HUES6 (cell line): ENCODE measurements around the gene CTR9.

Source experiments
- H3K27ac ChIP-seq: 2 replicates; pipeline ENCODE4 v1.7.0; 2013; ENCODE audit warnings: low read depth, mild to moderate bottlenecking, low read length, inconsistent platforms
- H3K27me3 ChIP-seq: 2 replicates; pipeline ENCODE4 v1.6.1; 2013; ENCODE audit warnings: low read length; ENCODE audit not compliant: control insufficient read depth, insufficient read depth
- H3K36me3 ChIP-seq: 2 replicates; pipeline ENCODE4 v1.6.1; 2013; ENCODE audit warnings: low read length; ENCODE audit not compliant: control insufficient read depth, insufficient read depth
- H3K4me1 ChIP-seq: 2 replicates; pipeline ENCODE4 v1.6.1; 2013; ENCODE audit warnings: low read length; ENCODE audit not compliant: control insufficient read depth, insufficient read depth
- H3K4me3 ChIP-seq: 2 replicates; pipeline ENCODE4 v1.5.1; 2013; ENCODE audit warnings: low read depth, low read length
- H3K9ac ChIP-seq: one replicate; pipeline ENCODE4 v1.6.1; 2013; ENCODE audit warnings: mild to moderate bottlenecking, low read length
- H3K9me3 ChIP-seq: 2 replicates; pipeline ENCODE4 v1.6.1; 2013; ENCODE audit warnings: low read depth, low read length; ENCODE audit not compliant: control insufficient read depth, insufficient read depth

The CTR9 gene

DNA sequence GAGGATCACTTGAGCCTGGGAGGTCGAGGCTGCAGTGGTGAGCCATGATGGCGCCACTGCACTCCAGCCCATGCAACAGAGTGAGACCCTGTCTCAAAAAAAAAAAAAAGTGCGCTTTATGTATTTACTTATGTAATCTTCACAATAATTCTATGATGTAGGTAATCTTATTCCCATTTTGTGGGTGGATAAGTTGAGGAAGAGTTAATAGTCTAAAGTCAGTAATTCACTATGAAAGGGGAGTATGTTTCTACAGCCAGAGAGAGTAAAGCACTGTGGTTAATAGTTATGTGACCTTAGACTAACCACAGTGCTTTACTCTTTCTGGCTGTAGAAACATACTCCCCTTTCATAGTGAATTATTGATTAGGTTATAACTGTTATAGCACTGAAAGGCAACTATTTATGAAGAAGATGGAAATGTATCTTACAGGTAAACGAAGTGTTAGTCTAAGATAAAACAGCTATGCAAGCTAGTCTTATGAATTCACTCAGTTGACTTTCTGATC lies 11.9 kb downstream of the CTR9 start:
- Histone ChIP-seq H3K36me3 (peaks cover 76% of the 10 kb centered on the region), H3K4me3 (no peak overlapping the region), H3K9ac (no peak overlapping the region), H3K27me3 (no peaks in the 10 kb centered on the region), H3K4me1 (peaks cover 7% of the 10 kb centered on the region; the same call in 1 of the 2 replicates), H3K9me3 (no peaks in the 10 kb centered on the region), H3K27ac (no peak overlapping the region)

DNA sequence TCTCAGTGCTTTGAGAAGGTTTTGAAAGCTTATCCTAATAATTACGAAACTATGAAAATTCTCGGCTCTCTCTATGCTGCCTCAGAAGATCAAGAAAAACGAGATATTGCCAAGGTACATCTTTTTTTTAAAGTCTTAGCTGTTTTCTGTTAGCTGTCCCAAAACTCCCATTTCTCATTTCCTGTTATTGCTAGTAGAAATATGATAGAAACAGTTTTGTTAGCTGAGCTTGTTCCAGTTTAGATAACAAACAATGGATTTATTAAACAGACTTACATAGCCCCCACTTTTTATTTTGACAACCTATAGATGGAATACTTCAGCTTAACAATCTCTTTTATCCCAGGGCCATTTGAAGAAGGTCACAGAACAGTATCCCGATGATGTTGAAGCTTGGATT lies 12.7 kb downstream of the CTR9 start:
- H3K4me1 ChIP-seq: peaks cover 7% of the 10 kb centered on the region; the same call in 1 of the 2 replicates
- H3K4me3 ChIP-seq: no peak overlapping the region
- H3K9ac ChIP-seq: no peak overlapping the region
- no peaks in the 10 kb centered on the region for H3K27me3 ChIP-seq
- H3K36me3 ChIP-seq: peaks cover 68% of the 10 kb centered on the region
- H3K27ac ChIP-seq: no peak overlapping the region
- no peaks in the 10 kb centered on the region for H3K9me3 ChIP-seq

DNA sequence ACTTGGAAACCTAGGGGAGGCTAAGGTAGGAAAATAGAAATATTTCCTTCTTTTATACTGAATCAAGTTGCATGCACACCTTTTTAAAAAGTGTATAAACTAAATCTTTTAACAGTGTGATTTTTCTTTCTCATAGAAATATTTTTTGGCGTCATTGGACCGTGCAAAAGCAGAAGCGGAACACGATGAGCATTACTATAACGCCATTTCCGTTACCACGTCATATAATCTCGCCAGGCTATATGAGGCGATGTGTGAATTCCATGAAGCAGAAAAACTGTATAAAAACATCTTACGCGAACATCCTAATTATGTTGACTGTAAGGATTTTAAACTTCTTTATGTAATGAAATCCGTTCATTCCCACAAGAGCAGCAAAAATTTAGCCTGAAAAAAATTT lies 13.4 kb downstream of the CTR9 start:
- H3K9me3 ChIP-seq: no peaks in the 10 kb centered on the region
- no peak overlapping the region for H3K27ac ChIP-seq
- H3K36me3 ChIP-seq: peaks cover 66% of the 10 kb centered on the region

DNA sequence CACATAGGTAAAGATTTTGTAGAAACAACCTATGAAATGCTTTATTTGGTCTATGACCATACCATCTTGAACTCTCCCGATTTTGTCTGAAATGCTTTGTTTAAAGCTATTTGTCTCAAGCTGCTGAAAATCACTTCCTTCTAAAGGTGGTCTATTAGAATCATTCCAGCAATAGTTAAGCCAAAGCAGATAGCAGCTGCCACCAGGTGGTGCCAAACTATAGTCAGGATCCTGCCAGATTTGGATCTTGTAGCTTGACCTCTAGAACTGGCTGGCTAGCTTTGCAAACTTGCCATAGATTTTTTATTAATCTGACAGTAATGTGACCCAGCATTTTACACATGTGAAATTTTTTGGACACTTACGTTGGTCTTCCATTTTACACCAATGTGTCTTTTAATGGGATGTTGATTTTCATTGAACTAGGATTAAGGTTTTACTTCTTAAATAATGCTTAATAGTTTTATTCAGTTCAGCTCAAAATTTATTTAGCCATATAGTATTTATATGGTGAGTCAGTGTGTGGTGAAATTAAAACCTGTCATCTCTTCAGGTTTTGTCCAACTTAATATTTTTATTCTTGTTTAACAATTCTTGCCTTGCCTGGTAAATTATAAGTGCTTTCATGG lies 19.7 kb downstream of the CTR9 start:
- Histone ChIP-seq H3K9me3 (no peaks in the 10 kb centered on the region), H3K4me3 (no peak overlapping the region), H3K4me1 (peaks cover 7% of the 10 kb centered on the region; the same call in 1 of the 2 replicates), H3K9ac (no peak overlapping the region), H3K27me3 (no peaks in the 10 kb centered on the region), H3K36me3 (peaks cover 71% of the 10 kb centered on the region), H3K27ac (no peak overlapping the region)

More for the DNA sequence above, 13.4 kb downstream of the CTR9 start:
- no peaks in the 10 kb centered on the region for H3K27me3 ChIP-seq
- no peak overlapping the region for H3K4me3 ChIP-seq
- H3K4me1 ChIP-seq: peaks cover 7% of the 10 kb centered on the region; the same call in 1 of the 2 replicates
- H3K9ac ChIP-seq: no peak overlapping the region

DNA sequence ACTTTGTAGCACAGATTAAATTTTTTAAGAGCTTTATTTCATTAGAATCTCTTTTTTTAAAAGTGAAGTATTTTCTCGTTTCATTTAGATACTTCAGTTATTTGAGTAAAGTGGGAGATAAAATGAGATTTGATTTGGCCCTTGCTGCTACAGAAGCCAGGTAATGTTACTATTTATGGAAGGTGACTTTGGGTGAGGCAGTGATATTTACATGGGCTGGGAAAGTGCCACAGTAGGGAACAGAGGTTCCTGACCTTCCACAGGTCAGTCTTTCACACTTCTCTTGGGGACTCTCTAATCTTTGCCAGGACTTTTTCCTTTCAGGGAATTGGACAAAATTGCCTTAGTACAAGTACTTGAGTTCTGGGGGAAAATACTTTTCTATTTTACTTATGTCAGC lies 20.4 kb downstream of the CTR9 start:
- Histone ChIP-seq H3K36me3 (peaks cover 71% of the 10 kb centered on the region), H3K4me3 (no peak overlapping the region), H3K9ac (no peak overlapping the region), H3K4me1 (peaks cover 4% of the 10 kb centered on the region; the same call in 1 of the 2 replicates), H3K9me3 (no peaks in the 10 kb centered on the region), H3K27ac (no peak overlapping the region), H3K27me3 (no peaks in the 10 kb centered on the region)

DNA sequence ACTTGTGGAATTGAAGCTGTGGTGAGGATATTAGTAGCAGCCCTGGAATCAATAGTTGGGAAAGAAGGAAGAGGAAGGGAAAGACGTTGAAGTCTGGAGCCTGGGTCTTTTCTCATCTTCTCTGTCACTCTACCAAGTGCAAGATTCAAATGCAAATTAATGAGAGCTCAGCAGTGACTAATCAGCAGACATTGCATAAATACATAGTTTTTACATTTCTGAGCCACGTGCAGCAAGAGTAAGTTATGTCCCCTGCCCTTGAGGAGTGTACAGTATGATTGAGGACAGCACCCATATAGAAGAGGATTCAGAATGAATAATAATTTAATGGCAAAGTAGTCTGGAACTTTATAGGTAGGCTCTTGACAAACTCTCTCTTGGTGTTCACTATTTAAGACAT lies 23.8 kb downstream of the CTR9 start:
- Histone ChIP-seq H3K4me3 (no peak overlapping the region), H3K27me3 (no peaks in the 10 kb centered on the region), H3K9me3 (no peaks in the 10 kb centered on the region), H3K4me1 (no peaks in the 10 kb centered on the region), H3K27ac (no peak overlapping the region), H3K36me3 (peaks cover 91% of the 10 kb centered on the region), H3K9ac (no peak overlapping the region)

DNA sequence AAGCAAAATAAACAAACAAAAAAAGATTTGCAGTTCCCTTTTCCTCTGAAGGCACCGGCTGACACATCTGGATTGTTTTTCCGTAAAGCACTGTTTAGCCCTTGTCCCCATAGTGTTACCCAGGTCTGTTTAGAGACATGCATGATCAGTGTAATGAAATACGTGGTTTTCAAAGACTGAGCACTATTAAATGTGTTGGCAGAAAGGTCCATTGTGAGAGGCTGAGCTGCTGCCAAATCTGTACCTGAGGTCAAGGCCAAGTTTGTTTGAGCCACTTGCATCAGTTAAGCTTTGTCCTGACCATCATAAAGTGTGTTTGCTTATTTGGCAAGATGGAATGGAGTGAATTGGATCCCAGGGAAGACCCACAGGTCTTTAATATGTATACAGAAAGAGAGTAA lies 26.3 kb downstream of the CTR9 start:
- H3K27me3 ChIP-seq: no peaks in the 10 kb centered on the region
- H3K9me3 ChIP-seq: no peaks in the 10 kb centered on the region
- H3K27ac ChIP-seq: no peak overlapping the region
- H3K4me1 ChIP-seq: no peaks in the 10 kb centered on the region
- H3K36me3 ChIP-seq: peaks cover 68% of the 10 kb centered on the region
- H3K9ac ChIP-seq: no peak overlapping the region
- no peak overlapping the region for H3K4me3 ChIP-seq

DNA sequence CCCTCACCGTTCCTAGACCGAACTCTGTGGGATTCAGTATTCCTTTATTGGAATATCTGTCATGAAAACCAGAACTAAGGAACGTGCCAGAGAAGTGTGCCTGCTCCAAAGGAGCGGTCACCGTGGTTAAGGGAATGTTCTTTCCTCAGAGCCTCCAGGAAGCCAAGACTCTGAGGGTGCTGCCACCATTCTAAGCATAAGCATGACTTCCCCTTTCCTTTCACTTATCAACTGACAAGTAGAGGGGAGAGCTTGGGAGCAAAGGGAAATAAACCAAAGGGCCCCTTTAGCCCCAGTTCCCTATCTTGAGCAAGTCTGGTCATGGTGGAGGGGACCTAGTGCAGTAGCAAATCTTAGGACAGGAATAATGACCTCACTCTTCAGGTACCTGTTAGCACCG lies 26.8 kb downstream of the CTR9 start:
- H3K27ac ChIP-seq: no peak overlapping the region
- H3K9me3 ChIP-seq: no peaks in the 10 kb centered on the region
- peaks cover 64% of the 10 kb centered on the region for H3K36me3 ChIP-seq
- no peak overlapping the region for H3K9ac ChIP-seq
- H3K27me3 ChIP-seq: no peaks in the 10 kb centered on the region
- no peaks in the 10 kb centered on the region for H3K4me1 ChIP-seq
- H3K4me3 ChIP-seq: no peak overlapping the region

DNA sequence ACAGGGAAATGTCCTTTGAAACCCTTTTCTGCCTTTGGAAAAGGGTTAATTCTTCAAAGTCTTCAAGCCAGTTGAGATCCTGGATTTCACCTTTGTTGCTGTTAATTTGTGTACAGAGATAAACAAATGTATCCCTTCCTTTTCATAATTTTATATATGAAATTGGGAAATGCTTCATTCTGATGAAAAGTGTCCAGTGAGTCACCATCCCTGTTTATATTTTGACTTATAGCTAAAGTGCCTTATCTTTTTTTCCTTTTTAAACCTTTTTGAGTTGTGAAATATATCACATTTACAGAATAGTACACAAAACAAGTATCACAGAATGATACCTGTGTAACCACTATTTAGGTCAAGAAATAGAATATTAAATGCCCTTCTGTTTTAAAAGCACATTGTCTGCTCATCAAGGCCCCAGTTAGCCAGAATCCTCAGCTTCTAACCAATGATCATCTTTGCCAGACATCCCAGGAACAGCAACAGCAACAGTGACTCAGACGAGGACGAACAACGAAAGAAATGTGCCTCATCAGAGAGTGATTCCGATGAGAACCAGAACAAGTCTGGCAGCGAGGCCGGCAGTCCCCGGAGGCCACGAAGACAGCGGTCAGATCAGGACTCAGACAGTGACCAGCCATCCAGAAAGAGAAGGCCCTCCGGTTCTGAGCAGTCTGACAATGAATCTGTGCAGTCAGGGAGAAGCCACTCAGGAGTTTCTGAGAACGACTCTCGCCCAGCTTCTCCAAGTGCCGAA lies 27.3 kb downstream of the CTR9 start:
- H3K27me3 ChIP-seq: no peaks in the 10 kb centered on the region
- no peak overlapping the region for H3K4me3 ChIP-seq
- H3K9me3 ChIP-seq: no peaks in the 10 kb centered on the region
- H3K36me3 ChIP-seq: peaks cover 58% of the 10 kb centered on the region
- H3K9ac ChIP-seq: no peak overlapping the region
- H3K27ac ChIP-seq: no peak overlapping the region
- H3K4me1 ChIP-seq: no peaks in the 10 kb centered on the region

DNA sequence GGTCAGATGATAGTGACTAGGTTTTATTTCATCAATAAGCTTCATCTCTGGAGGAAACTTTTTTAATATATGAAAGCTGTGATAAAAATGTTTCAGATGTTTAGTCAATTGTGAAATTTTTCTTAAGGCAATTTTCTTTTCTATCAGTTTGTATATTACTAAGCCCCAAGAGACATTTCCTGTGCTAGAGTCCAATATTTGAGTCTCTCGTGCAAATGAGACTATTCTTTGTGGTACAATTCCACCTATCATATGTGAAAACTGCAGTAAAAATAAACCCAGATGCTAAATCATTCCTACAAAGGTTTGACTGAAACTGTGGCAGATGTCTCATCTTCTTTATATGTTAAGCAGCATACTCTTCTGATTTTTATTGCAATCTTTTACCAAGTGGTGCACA lies 28.0 kb downstream of the CTR9 start:
- H3K27ac ChIP-seq: no peak overlapping the region
- no peak overlapping the region for H3K4me3 ChIP-seq
- no peaks in the 10 kb centered on the region for H3K9me3 ChIP-seq
- no peak overlapping the region for H3K9ac ChIP-seq
- H3K4me1 ChIP-seq: no peaks in the 10 kb centered on the region
- no peaks in the 10 kb centered on the region for H3K27me3 ChIP-seq
- H3K36me3 ChIP-seq: peaks cover 51% of the 10 kb centered on the region

DNA sequence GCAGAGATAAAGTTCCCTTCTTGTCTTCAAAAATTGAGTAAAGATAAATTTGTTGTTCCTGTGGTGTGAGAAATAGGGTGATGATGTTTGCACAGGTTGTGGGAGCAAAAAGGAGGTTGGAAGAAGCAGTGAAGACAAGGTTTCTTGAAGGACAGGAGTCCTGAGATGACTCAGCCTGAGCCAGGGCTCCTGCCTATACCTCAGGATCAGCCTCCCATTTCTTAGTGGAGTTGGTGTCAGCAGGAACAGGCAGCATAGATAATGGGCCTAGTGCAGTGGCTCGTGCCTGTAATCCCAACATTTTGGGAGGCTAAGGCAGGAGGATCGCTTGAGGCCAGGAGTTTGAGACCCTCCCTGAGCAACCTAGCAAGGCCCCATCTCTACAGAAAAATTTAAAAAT lies 29.0 kb downstream of the CTR9 start:
- no peak overlapping the region for H3K4me3 ChIP-seq
- H3K36me3 ChIP-seq: peaks cover 42% of the 10 kb centered on the region
- peaks cover 9% of the 10 kb centered on the region for H3K4me1 ChIP-seq
- H3K27ac ChIP-seq: no peak overlapping the region
- H3K27me3 ChIP-seq: no peaks in the 10 kb centered on the region
- no peak overlapping the region for H3K9ac ChIP-seq
- H3K9me3 ChIP-seq: no peaks in the 10 kb centered on the region
